CD14-positive monocyte (primary cell): ENCODE results near the gene ARNT2. TPM values are rescaled to one million over a fixed set of nuclear protein-coding genes. Genes with fewer than 3 reads are reported as not detected.

Source experiments
- DNase-seq, 3 donors: peaks; one replicate each; pipeline ENCODE4 v3.0.0-alpha.2; 2011 to 2022
- H2AFZ ChIP-seq: 2 replicates; pipeline ENCODE4 v1.6.0; 2012; ENCODE audit warnings: mild to moderate bottlenecking, low read depth, low read length, inconsistent platforms; ENCODE audit not compliant: insufficient read depth, poor library complexity, severe bottlenecking
- H3K27ac ChIP-seq, 2 donors: 1 replicate in 1 of 2; 2 replicates in 1 of 2; pipeline ENCODE4 v1.5.1; 2012 to 2013; ENCODE audit warnings: low read length in 2 of 2, control low read depth in 1 of 2, inconsistent platforms in 1 of 2, low read depth in 1 of 2, mild to moderate bottlenecking in 1 of 2
- H3K27me3 ChIP-seq, 2 donors: one replicate each; pipeline versions ENCODE4 v1.6.0 to v1.6.1; 2011 to 2013; ENCODE audit warnings: low read length in 2 of 2; ENCODE audit not compliant: control insufficient read depth in 2 of 2, insufficient read depth in 2 of 2
- H3K36me3 ChIP-seq, 2 donors: replicated peaks in 1 of 2; 1 replicate in 1 of 2; 2 replicates in 1 of 2; pipeline versions ENCODE4 v1.5.1 to v1.6.1; 2012 to 2013; ENCODE audit warnings: low read length in 2 of 2, control low read depth in 1 of 2, inconsistent platforms in 1 of 2, mild to moderate bottlenecking in 1 of 2; ENCODE audit not compliant: insufficient read depth in 2 of 2, control insufficient read depth in 1 of 2
- H3K4me1 ChIP-seq, 2 donors: 1 replicate in 1 of 2; 2 replicates in 1 of 2; pipeline versions ENCODE4 v1.5.1 to v1.6.1; 2012 to 2013; ENCODE audit warnings: low read length in 2 of 2, control low read depth in 1 of 2, inconsistent platforms in 1 of 2, mild to moderate bottlenecking in 1 of 2, moderate library complexity in 1 of 2; ENCODE audit not compliant: insufficient read depth in 2 of 2, control insufficient read depth in 1 of 2
- H3K4me2 ChIP-seq: replicated peaks from 2 replicates; pipeline ENCODE3; 2012; ENCODE audit warnings: low read length, moderate library complexity, mild to moderate bottlenecking; ENCODE audit not compliant: poor library complexity, severe bottlenecking; ENCODE audit errors: extremely low read depth
- H3K4me3 ChIP-seq, 3 experiments: fragments of 200-600 bp in 1 of 3; sonication (generic) in 1 of 3; replicated peaks in 1 of 3; 1 replicate in 2 of 3; 2 replicates in 1 of 3; pipeline ENCODE4 v1.5.1; 2011 to 2013; ENCODE audit warnings: low read length in 3 of 3, mild to moderate bottlenecking in 3 of 3, control low read depth in 2 of 3, low read depth in 2 of 3, inconsistent platforms in 1 of 3, moderate library complexity in 1 of 3
- H3K79me2 ChIP-seq: 2 replicates; pipeline ENCODE4 v1.6.0; 2012; ENCODE audit warnings: mild to moderate bottlenecking, control low read depth, inconsistent platforms, low read length, moderate library complexity; ENCODE audit not compliant: insufficient read depth
- H3K9ac ChIP-seq: 2 replicates; pipeline ENCODE4 v1.6.0; 2017; ENCODE audit warnings: low read length, mild to moderate bottlenecking; ENCODE audit not compliant: insufficient read depth, poor library complexity, severe bottlenecking
- H3K9me3 ChIP-seq, 2 donors: replicated peaks in 1 of 2; 1 replicate in 1 of 2; 2 replicates in 1 of 2; pipeline versions ENCODE4 v1.5.1 to v1.6.1; 2012 to 2013; ENCODE audit warnings: low read length in 2 of 2, control low read depth in 1 of 2; ENCODE audit not compliant: control insufficient read depth in 1 of 2, insufficient read depth in 1 of 2
- H4K20me1 ChIP-seq: 2 replicates; pipeline ENCODE4 v1.6.0; 2012; ENCODE audit warnings: mild to moderate bottlenecking, low read length, control low read depth, moderate library complexity; ENCODE audit not compliant: insufficient read depth
- H3K27ac Mint-ChIP-seq, 7 donors: one replicate each; pipeline ENCODE4 v1.8.0; 2020; ENCODE audit warnings: mild to moderate bottlenecking in 7 of 7, mixed read lengths in 7 of 7, moderate library complexity in 6 of 7, inconsistent platforms in 2 of 7
- H3K27me3 Mint-ChIP-seq, 3 donors: one replicate each; pipeline ENCODE4 v1.8.0; 2021 to 2022; ENCODE audit warnings: low read depth in 3 of 3, mild to moderate bottlenecking in 3 of 3, mixed read lengths in 3 of 3, moderate library complexity in 3 of 3, inconsistent platforms in 1 of 3
- H3K36me3 Mint-ChIP-seq, 2 donors: one replicate each; pipeline ENCODE4 v1.8.0; 2020; ENCODE audit warnings: mixed read lengths in 2 of 2, inconsistent platforms in 1 of 2, mild to moderate bottlenecking in 1 of 2
- H3K4me1 Mint-ChIP-seq: one replicate; pipeline ENCODE4 v1.8.0; 2020; ENCODE audit warnings: mild to moderate bottlenecking, mixed read lengths
- H3K4me3 Mint-ChIP-seq, 2 donors: one replicate each; pipeline ENCODE4 v1.8.0; 2020; ENCODE audit warnings: mild to moderate bottlenecking in 2 of 2, mixed read lengths in 2 of 2, moderate library complexity in 1 of 2
- H3K9me3 Mint-ChIP-seq, 7 donors: one replicate each; pipeline ENCODE4 v1.8.0; 2020 to 2022; ENCODE audit warnings: mixed read lengths in 7 of 7, mild to moderate bottlenecking in 6 of 7, moderate library complexity in 6 of 7, inconsistent platforms in 2 of 7
- CTCF ChIP-seq: fragments of 200-600 bp; IDR thresholded peaks from one replicate; pipeline ENCODE4 v1.8.0; 2022; ENCODE audit warnings: antibody characterized with exemption, mild to moderate bottlenecking
- WGBS: methylation state at CpG from one replicate; pipeline ENCODE4 v1.1.5; 2013; ENCODE audit warnings: missing lambda C conversion rate; ENCODE audit not compliant: insufficient coverage; 5-methylcytosine and 5-hydroxymethylcytosine counted together
- intact Hi-C, 2 donors: fragments of 100-400 bp; cut with micrococcal nuclease; formaldehyde crosslinking; loops; one replicate each; pipeline versions ENCODE4 v1.15.0 to v1.15.1; 2023
- polyA plus RNA-seq, 3 donors: library from polyadenylated mRNA; depleted of rRNA in 1 of 3; unstranded in 2 of 3; stranded (reverse) in 1 of 3; fragments of 300-500 nt in 2 of 3; fragments of >200 nt in 1 of 3; fragmentation: Illumina TruSeq in 2 of 3; gene quantifications; 1 replicate in 2 of 3; 2 replicates in 1 of 3; pipeline ENCODE4 v1.2.3, GENCODE V29; 2012 to 2021

Gene ARNT2
- polyA plus RNA-seq, 3 donors, result not detected

GRCh38 chr15:80600626-80601025, 196.4 kb downstream of the ARNT2 start:
- Mint-ChIP-seq H3K27ac (no peak overlapping the region), H3K36me3 (no peaks in the 10 kb centered on the region), H3K27me3 (peaks cover 1 to 13% (median 4%) of the 10 kb centered on the region in 3 donors), H3K4me1 (no peaks in the 10 kb centered on the region), H3K4me3 (no peak overlapping the region), H3K9me3 (peaks cover 0 to 5% (median 0%) of the 10 kb centered on the region in 7 donors)
- Histone ChIP-seq H2AFZ (no peak overlapping the region), H3K27ac (no peak overlapping the region), H3K4me1 (no peaks in the 10 kb centered on the region), H3K4me2 (no peak overlapping the region), H3K79me2 (no peaks in the 10 kb centered on the region), H3K9ac (no peak overlapping the region), H3K4me3 (no peak overlapping the region), H3K9me3 (no peaks in the 10 kb centered on the region), H3K36me3 (no peaks in the 10 kb centered on the region), H3K27me3 (no peaks in the 10 kb centered on the region), H4K20me1 (no peaks in the 10 kb centered on the region)
- no peak for DNase-seq
- intact Hi-C loops, result no loop called here
- TF ChIP-seq CTCF, result no peak
- WGBS, result no CpG with 5 or more reads among the region's 3 CpGs

GRCh38 chr15:80601256-80601655, 197.1 kb downstream of the ARNT2 start:
- Histone ChIP-seq H2AFZ (no peak overlapping the region), H3K36me3 (no peaks in the 10 kb centered on the region), H3K27me3 (no peaks in the 10 kb centered on the region), H3K9me3 (no peaks in the 10 kb centered on the region), H3K4me2 (no peak overlapping the region), H3K27ac (no peak overlapping the region), H3K9ac (no peak overlapping the region), H3K4me1 (no peaks in the 10 kb centered on the region), H3K4me3 (no peak overlapping the region), H4K20me1 (no peaks in the 10 kb centered on the region), H3K79me2 (no peaks in the 10 kb centered on the region)
- no peak overlapping the region for H3K27ac Mint-ChIP-seq
- H3K4me1 Mint-ChIP-seq, result no peaks in the 10 kb centered on the region
- TF ChIP-seq CTCF, result no peak
- peaks cover 0 to 5% (median 0%) of the 10 kb centered on the region in 7 donors for H3K9me3 Mint-ChIP-seq
- no peaks in the 10 kb centered on the region for H3K36me3 Mint-ChIP-seq
- intact Hi-C loops, result no loop called here
- H3K4me3 Mint-ChIP-seq, result no peak overlapping the region
- no CpG with 5 or more reads among the region's 4 CpGs for WGBS
- peaks cover 1 to 14% (median 4%) of the 10 kb centered on the region in 3 donors for H3K27me3 Mint-ChIP-seq
- DNase-seq, result no peak
